ENCODE measurements around the gene PGPEP1.
"Not testable (repeated sequence)": the region's sequence is repeated elsewhere in the genome, so short reads cannot be mapped to it uniquely, and the experiment has no call there.

The PGPEP1 gene

DNA sequence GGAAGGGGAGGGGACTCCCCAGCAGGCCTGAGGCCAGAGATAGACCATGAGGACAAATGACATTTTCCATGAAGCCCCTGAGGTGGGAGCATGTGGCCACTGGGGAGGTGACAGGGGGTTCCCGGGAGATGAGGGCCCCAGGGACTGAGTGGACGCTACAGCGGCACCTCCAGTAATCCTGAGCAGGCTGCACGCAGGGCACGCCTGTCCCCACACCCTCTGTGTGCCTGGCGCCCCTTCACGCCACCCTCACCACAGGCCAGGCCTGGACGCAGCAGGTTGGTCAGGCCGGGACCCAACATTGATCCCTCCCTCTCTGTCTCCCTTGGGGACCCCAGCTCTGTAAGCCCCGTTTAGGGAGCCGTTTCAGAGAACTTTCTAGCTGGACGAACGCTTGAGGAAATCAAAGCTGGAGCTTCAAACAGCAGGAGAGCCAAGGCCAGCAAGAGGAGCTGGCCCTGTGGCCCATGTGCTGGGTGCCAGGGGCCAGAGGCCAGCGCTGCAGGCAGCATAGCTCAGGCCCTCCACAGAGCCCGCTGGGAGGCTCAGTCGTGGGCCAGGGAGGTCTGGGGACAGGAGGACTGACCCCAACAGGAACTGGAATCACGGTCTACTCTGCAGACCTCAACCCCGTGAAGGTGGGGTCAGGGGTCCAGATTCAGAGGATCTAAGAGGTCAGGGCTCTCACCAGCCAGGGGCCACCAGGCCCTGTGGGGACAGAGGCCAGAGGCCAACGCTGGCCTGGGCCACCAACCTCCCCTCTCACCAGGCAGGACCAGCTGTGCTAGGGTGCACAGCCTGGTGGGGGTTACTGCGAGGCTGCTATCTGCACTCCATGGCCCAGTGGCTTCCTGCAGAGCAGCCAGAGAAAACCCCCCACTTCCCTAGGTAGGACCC is 32.1 kb upstream of the PGPEP1 start:
- DNase-seq = no peak

DNA sequence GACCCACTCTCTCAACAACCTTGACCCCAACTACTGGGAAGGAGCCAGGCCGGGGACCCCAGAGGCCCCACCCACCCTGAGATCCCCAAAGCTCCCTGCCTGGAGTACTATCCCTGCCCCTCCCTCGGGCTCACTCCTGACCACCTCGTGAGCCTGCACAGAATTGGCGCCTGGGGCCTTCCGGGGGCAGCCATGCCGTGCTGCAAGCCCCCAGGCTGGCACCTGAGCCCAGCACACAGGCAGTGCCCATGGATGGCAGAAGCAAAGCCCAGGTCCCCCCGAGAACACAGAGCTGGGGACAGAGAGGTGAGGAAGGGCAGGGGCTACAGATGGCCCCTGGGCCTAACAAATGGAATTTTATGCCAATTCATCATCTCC is 31.5 kb upstream of the PGPEP1 start:
- DNase-seq = no peak

DNA sequence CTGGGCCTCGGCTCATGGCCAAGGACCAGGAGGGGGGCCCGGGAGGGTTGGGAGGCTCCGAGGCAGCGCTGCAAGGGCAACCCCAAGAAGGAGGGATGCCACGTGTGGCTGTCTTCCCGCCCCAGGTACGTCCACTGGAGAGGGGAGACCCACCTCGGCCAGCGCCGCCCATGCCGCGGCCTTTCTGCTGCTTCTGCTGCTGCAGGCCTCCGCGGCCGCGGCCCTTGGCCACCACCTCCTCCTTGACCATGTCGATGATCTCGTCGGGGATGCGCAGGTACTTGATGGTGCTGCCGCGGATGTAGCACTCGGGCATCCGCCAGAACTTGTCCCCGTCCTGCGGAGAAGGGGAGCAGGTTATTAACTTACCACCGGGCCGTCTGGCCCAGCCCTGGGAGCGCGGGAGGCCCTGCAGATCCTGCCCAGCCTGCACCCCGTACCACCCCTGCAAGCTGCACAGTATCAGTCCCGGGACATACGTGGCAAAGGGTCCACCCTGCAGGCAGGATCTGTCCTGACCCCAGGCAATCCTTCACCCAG is 30.8 kb upstream of the PGPEP1 start:
- DNase-seq = no peak

DNA sequence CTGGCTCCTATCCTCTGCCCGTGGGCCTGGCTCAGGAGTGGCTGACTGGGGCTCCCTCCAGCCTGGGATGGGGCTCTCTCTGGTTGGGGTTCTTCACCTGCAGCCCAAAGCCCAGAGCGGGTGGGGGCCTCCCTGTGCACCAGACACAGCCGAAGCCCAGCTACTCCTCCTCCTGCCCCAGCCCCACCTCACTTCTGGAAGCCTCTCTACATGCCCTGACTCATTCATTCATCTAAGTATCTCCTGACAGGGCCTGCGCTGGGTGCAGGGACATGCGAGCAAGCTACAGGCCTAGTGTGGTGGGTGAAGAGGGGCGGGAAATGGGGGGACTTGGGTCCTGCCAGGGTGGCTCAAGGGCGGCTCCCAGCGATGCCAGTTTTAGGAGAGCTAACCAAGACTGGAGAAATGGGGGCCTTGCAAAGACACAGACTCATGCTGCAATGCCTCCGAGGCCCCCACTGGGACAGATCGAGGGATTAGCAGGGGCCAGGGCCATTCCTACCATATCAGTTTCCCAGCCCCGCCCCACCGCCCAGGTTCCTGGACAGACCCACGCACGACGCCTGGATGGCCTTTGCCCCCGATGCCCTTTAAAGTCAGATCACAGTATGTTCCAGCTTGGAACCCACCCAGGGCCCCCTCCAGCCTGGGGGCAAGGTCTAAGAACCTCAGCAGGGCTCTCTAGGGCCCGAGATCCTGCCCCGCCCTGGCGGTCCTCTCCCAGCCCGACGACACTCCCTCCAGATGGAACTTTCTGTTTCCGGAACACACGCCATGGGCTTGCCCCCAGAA is 30.1 kb upstream of the PGPEP1 start:
- no peak for DNase-seq

DNA sequence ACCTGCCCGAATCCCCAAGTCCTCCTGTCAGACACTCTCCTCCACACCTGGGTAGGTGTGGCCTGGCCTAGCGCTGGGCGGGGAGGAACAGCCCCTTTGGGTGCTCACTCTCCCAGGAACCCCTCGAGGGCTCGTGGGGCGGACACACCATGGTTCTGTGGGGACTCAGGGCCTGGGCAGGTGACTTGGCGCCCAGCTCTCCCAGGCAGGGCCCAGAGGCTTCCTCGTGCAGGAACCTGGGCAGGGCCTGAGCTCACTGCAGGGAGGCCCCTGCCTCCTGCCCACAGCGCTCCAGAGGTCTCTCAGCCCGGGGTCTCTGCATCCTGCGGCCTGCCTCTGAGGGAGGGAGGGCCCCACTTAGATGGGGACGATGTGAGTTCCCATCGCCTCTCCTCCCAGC is 29.4 kb upstream of the PGPEP1 start:
- no peak for DNase-seq

DNA sequence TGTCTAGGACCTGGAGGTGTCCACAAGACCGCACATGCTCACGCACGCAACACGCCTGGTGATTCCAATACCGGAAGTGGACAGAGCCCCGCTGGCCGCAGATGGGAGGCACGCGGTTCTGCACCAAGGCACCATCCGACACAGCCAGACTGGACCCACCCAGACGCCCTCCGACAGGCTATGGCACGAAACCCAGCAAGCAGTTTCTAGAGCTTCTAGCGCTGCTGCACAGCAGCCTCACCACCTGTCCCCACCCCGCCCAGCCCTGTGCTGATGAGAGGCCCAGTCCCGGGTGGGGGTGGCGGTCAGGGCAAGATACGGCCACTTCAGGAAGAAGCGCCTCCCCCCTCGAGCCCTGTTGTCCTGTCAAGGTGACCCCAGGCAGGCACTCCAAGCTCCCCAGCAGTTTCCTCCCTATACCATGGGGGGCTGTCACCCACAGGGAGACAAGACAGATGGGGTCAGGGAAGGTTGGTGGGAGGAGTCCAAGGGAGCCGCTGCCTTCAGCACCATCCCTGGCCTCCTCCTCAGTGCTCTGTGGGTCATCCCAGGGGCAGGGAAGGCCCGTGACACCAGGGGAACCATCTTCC is 28.8 kb upstream of the PGPEP1 start:
- no peak for DNase-seq

DNA sequence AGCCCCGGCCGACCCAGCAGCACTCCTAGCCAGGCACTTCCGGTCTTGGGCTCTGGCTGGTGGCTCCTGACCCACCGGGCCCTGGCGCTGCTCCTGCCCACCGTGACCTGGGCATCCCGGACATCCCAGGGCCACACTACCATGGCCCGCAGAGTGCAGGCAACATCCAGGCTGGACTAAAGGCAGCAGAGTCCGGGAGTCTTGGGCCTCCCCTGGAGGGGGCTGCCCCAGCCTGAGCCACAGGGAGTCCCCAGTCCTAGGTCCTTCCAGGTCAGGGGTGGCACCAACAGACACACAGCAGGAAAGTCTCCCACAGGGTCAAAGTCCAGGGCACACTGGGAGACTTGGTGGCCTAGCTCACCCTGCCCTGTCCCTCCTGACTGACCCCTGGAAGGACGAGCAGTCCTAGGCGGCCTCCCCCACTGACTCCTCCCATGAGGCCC is 28.3 kb upstream of the PGPEP1 start:
- no peak for DNase-seq

DNA sequence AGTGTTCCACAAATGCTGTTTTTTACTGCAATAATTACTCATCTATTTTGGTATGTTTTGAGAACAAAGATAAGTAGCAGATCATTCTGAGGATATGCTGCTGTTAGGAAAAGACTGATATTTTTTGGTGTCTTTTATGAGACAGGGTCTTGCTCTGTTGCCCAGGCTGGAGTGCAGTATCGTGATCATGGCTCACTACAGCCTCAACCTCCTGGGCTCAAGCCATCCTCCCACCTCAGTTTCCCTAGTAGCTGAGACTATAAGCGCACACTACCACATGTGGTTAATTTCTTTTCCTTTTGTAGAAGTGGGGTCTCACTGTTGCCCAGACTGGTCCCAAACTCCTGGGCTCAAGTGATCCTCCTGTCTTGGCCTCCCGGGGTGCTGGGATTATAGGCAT is 27.0 kb upstream of the PGPEP1 start:
- no peak for DNase-seq

DNA sequence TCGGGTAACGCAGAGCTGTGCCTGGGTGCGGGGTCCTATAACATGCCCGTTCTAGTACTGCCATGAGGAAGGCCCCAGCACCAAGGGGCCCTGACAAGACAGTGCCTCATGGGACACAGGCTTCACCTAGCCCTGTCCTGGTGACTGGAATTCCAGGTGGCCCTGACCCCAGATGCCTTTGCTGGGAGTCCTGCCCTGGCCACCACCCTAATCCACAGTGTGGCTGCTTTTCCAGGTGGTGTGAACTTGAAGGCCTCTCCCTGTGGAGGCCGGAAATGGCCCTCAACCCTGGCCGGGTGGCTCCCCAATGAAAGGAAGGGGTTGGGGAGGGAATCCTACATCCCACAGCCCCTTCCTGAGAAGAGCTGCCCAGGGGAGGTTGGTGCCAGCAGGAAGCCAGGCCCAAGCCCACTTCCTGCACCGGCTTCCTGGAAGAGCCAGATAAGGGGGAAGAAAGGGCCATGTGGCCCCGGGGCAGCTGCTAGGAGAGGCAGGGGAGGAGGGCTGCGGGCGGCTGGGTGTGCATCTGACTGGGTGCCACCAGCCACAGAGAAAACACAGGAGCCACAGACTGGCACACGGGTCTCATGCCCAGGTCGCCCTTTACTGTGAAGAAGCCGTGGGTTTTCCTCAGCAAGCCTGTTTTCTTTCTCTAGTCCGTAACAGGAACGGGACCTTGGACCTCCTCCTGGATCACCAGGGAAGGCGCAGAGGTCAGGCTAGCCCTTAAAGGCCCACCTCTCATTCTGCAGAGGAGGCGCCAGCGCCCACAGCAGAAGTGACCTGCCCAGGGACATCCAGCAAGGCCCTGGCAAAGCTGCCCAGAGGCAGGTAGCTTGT is 22.2 kb upstream of the PGPEP1 start:
- DNase-seq = no peak

DNA sequence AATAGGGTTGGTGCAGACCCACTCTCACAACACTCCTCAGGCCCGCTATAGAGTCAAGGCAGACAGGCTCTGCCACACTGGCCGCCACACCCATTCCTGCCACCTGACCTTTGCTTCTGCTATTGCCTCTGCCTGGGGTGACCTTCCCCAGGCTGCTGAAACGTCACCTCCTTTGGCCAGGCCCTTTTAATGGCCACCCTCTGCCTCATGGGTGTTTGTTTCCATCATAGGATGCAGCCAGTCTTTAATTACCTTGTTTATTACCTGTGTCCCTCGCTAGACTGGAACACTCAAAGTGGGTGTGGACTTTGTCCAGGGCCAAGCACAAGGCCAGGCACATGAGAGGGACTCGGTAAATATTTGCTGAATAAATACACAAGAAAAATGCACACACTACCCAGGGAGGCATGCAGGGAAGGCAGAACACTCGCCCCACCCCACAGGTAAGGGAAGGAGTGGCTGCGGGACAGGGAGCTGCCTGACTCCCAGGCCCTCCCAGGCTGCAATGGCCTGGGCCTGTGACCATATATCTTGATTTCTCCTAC is 20.7 kb upstream of the PGPEP1 start:
- DNase-seq = no peak

DNA sequence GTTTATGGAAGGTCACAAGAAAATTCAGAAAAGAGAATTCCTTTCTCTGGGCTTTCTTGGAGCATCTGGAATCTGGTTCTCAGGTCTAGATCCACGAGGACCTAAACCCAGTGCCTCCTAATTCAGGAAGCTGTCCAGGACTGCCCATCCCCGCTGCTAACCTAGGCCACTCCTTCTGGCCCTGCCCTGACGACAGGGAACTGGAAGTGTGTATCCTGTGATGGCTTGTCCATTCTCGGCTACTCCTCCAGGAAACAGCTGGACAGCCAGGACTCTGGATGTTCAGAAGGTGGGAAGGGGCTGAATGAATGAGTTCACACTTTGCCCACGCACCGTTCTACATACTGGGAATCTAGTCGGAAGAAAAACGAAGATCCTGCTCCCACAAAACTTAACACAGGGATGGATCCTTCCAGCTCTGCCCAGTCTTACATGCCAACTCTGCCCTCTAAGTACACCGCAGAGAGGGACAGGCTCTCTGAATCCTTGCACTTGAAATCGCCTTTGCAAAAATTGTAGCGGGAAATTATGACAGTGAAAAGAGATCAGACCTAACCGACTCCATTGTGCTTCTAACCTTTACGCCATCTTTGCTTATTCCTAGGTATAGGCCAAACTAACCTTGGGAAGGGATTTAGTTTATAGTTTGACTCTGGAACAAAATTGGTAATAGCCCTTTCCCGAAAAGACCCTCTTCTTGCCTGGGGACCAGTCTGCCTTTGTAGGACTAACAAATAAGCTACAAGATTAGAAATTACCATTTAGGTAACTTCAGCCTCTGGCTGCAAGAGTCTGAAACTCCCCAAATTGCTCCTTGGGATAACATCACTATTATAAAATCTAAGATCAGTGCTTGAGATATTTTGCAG is 19.3 kb upstream of the PGPEP1 start:
- DNase-seq = no peak

DNA sequence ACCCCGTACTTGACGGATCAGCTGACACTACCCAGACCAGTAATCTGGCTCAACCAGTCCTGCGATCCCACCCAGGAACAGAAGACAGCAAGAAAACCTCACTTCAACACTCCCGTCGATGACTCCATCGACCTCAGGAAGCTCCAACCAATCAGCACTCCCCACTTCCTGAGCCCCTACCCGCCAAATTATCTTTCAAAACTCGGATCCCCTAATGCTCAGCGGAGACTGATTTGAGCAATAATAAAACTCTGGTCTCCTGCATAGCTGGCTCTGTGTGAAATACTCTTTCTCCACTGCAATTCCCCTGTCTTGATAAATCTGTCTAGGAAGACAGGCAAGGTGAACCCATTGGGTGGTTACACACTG is 18.7 kb upstream of the PGPEP1 start:
- peak in 1 of 3 experiments; percentile 46 for DNase-seq

DNA sequence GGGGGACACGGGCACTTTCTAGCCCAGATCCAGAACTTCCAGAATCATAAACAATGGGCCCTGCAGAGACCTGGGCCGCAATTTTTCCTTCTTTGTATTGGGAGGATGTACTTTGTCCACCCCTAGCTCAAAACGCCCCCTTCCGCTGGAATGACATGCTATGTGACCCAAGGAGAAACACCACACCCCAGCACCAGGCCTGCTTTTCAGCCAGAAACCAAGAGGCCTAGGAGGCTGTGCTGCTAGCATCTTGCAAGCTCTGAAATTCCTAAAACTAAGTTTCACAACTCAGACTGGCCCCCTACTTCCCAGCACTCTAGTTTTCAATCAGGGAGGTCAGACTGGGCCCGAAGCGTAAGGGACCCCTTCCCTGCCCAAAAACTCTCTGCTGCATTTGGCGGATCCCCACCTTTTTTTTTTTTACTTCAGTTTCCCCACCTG is 18.1 kb upstream of the PGPEP1 start:
- peak in 2 of 3 experiments; percentile 60 to 77 for DNase-seq

DNA sequence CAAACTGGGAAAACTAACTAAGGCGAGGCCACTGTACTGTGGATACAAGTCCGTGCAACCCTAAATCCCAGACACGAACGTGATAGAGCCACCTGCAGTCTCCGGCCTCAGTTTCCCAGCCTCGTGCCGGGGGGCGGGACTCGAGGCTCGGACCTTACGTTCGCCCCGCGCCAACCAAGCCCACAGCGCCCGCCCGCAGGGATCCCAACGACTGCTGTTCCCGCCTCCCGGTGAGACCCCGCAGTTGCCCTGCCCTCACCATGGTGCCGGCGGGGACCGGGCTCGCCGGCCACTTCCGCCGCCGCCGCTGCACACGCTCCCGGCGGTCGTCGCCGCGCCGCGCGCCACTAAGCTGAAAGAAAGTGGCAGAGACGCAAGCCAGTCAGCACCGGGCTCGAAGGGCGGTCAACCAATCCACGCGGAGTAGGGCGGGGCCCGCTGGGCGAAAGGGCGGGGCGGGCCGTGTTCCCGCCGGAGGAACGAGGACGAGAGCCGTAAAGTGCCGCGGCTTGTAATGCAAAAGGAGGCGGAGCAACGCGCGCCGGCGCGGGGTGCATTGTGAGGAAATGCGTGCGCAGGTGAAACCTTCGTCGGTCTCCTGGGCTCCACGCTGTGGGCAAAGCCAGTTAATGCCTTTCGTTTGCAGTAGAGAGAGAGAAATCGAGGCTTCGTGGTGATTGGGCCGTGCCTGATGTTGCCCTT is 17.5 kb upstream of the PGPEP1 start, which contains the start of gene LSM4:
Gene LSM4 (minus strand): TSS at position 318 of the 702 bp plus-strand sequence. CDS start 56 bp downstream, at position 262.
- DNase-seq = peak; percentile 96 to 99 (median 99)

DNA sequence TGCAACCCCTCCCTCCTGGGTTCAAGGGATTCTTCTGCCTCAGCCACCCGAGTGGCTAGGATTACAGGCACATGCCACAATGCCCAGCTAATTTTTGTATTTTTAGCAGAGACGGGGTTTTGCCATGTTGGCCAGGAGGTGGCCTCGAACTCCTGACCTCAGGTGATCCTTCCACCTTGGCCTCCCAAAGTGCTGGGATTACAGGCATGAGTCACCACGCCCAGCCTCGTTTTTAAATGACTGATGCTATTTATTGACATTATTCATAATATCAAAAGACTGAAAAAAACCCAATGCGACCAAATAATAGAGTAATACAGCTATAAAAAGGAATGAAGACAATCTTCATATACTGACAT is 16.0 kb upstream of the PGPEP1 start:
- DNase-seq = not testable (repeated sequence)

DNA sequence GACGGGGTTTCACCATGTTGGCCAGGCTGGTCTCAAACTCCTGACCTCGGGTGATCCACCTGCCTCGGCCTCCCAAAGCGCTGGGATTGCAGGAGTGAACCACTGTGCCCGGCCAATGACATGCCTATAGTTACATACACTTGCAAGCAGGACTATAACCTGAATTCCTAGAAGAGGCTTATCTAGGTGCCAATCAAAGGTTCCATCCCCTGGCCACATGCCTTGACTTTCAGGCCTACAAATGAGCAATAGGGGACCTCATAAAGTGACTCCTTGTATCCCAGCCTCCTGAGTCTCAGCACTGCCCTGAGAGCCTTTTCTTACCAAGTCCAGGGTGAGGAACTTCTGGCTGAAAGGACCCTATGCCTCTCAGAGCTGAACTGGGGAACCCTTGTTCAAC is 13.6 kb upstream of the PGPEP1 start:
- no peak for DNase-seq

DNA sequence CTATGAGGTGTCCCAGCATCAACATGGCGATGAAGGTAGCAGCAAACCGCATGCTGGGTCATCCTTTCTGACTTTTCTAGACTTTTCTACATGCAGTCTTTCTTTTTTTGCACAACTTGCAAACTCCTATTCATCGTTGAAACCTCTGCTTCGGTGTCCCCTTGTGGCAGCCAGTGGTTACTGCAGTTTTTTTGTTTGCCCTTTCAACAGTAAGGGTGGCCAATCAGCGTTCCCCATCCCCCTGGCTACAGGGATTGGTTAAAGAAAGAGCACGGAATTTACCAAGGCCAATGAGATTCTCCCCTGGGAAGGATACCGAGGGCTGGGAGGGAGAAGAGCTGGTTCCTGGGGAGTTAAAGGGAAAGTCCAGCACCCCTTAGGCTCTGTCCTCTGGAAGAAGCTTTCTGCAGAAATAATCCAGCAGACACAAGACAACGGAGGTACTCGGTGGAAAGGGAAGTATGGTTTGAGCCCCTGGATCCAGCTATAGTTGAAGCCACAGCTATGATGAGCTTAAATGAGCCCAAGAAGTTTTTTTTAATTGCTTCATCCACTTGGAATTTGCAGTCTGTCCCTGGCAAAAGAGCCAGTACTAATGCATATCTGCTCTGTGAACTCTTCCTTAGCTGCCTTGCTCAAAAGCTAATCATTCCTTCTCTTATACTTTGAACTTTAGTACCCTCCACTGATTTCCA is 11.9 kb upstream of the PGPEP1 start:
- DNase-seq = peak; percentile 85 to 98 (median 91)

DNA sequence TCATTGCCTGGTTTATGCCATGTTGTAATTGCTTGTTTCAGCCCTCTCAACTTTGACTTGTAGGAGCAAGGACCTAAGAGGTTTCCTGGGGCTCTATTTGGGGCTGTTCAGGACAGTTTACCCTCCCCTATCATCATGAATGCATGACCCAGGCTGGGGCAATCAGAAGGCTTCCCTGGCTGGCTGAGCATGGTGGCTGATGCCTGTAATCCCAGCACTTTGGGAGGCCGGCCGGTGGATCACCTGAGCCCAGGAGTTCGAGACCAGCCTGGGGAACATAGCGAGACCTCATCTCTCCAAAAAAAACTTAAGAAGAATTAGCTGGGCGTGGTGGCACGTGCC is 11.4 kb upstream of the PGPEP1 start:
- DNase-seq = no peak

DNA sequence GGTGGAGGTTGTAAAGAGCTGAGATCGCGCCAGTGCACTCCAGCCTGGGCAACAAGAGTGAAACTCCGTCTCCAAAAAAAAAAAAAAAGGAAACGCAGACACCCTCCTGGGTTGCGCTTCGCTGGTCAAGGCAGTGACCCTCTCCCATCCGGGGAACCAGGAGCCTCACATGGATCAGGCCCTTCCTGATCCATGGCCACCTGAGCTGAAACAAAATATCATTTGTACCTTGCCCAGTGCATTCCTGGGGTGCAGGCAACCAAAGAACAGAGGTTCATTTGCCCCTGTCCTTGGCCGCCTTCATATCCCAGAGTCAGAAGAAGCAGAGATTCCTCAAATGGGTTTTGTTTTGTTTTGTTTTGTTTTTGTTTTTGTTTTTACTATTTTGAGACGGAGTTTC is 9.5 kb upstream of the PGPEP1 start:
- DNase-seq = no peak

All from NCI-H1417 (cell line).